IMR-90 (cell line): ENCODE measurements around the gene PEA15. TPM values are rescaled to one million over a fixed set of nuclear protein-coding genes. Genes with fewer than 3 reads are reported as not detected.

Experiments used
- ATAC-seq: fragments of 200-7000 bp; cut with Tn5 transposase; 2 replicates; pipeline ENCODE4 v1.9.1; 2020; ENCODE audit warnings: low read depth, mild to moderate bottlenecking, moderate library complexity
- BruUV-seq: library from RNA; stranded (reverse); fragments of 400-500 nt; replicated peaks from 2 replicates; lab custom pipeline; 2021; lab: Mats Ljungman, UMichigan
- CTCF ChIA-PET: fragments of 300-600 bp; formaldehyde crosslinking; extraction: SDS; loops from one replicate; lab custom pipeline; 2021; ENCODE audit warnings: antibody characterized with exemption; lab: Yijun Ruan, JAX
- POLR2A ChIA-PET: fragments of 300-600 bp; sonication (Branson Sonifier 250); formaldehyde crosslinking; loops from one replicate; lab custom pipeline; 2022; ENCODE audit warnings: antibody characterized with exemption; ENCODE audit not compliant: unreplicated experiment; lab: Charles Lee
- DNase-seq: peaks from one replicate; pipeline ENCODE4 v3.0.0; 2013
- H2AFZ ChIP-seq: replicated peaks from 2 replicates; pipeline ENCODE3; 2013; ENCODE audit warnings: low read length, mild to moderate bottlenecking; ENCODE audit not compliant: poor library complexity
- H2AK5ac ChIP-seq: 2 replicates; pipeline ENCODE4 v1.6.1; 2013; ENCODE audit warnings: low read depth, low read length, inconsistent platforms
- H2AK9ac ChIP-seq: replicated peaks from 2 replicates; pipeline ENCODE3; 2013; ENCODE audit warnings: mild to moderate bottlenecking, low read depth, low read length, moderate library complexity; ENCODE audit not compliant: poor library complexity
- H2BK120ac ChIP-seq: 2 replicates; pipeline ENCODE4 v1.6.1; 2013; ENCODE audit warnings: low read depth, low read length, inconsistent platforms
- H2BK15ac ChIP-seq: 3 replicates; pipeline ENCODE4 v1.6.1; 2013; ENCODE audit warnings: low read depth, low read length, inconsistent platforms
- H2BK20ac ChIP-seq: 2 replicates; pipeline ENCODE4 v1.6.1; 2013; ENCODE audit warnings: low read depth, mild to moderate bottlenecking, inconsistent platforms, low read length, moderate library complexity
- H2BK5ac ChIP-seq: 2 replicates; pipeline ENCODE4 v1.6.1; 2013; ENCODE audit warnings: mild to moderate bottlenecking, low read depth, low read length, inconsistent platforms; ENCODE audit not compliant: poor library complexity, severe bottlenecking
- H3K14ac ChIP-seq: replicated peaks from 2 replicates; pipeline ENCODE4 v1.6.1; 2013; ENCODE audit warnings: low read depth, low read length, inconsistent platforms
- H3K18ac ChIP-seq: 2 replicates; pipeline ENCODE4 v1.6.1; 2013; ENCODE audit warnings: low read depth, low read length, control low read depth
- H3K23ac ChIP-seq: 2 replicates; pipeline ENCODE4 v1.6.1; 2013; ENCODE audit warnings: low read depth, low read length, inconsistent platforms
- H3K27ac ChIP-seq: 2 replicates; pipeline ENCODE4 v1.5.1; 2013; ENCODE audit warnings: mild to moderate bottlenecking, control low read depth, low read length; ENCODE audit not compliant: insufficient read depth
- H3K27me3 ChIP-seq: 2 replicates; pipeline ENCODE4 v1.6.1; 2013; ENCODE audit warnings: low read length; ENCODE audit not compliant: control insufficient read depth, insufficient read depth
- H3K36me3 ChIP-seq: 2 replicates; pipeline ENCODE4 v1.6.1; 2013; ENCODE audit warnings: low read length, mixed read lengths; ENCODE audit not compliant: control insufficient read depth, insufficient read depth
- H3K4ac ChIP-seq: 2 replicates; pipeline ENCODE4 v1.6.1; 2013; ENCODE audit warnings: low read depth, low read length, inconsistent platforms
- H3K4me1 ChIP-seq: 2 replicates; pipeline ENCODE4 v1.6.1; 2013; ENCODE audit warnings: low read length, mixed read lengths; ENCODE audit not compliant: control insufficient read depth, insufficient read depth
- H3K4me2 ChIP-seq: 2 replicates; pipeline ENCODE4 v1.6.1; 2013; ENCODE audit warnings: low read depth, mild to moderate bottlenecking, control low read depth, low read length, moderate library complexity
- H3K4me3 ChIP-seq: 2 replicates; pipeline ENCODE4 v1.5.1; 2013; ENCODE audit warnings: low read depth, mild to moderate bottlenecking, control low read depth, low read length, moderate library complexity; ENCODE audit not compliant: insufficient read depth
- H3K56ac ChIP-seq: 2 replicates; pipeline ENCODE4 v1.6.1; 2013; ENCODE audit warnings: low read length, inconsistent platforms; ENCODE audit not compliant: insufficient read depth; ENCODE audit errors: extremely low read depth
- H3K79me1 ChIP-seq, 2 experiments: 2 replicates each; pipeline ENCODE4 v1.6.1; 2013; ENCODE audit warnings: low read length in 2 of 2, inconsistent platforms in 1 of 2, low read depth in 1 of 2
- H3K9ac ChIP-seq: 2 replicates; pipeline ENCODE4 v1.6.1; 2013; ENCODE audit warnings: low read depth, low read length, control low read depth
- H3K9me1 ChIP-seq: 2 replicates; pipeline ENCODE4 v1.6.1; 2013; ENCODE audit warnings: low read length, inconsistent platforms; ENCODE audit not compliant: insufficient read depth
- H3K9me3 ChIP-seq: 2 replicates; pipeline ENCODE4 v1.6.1; 2013; ENCODE audit warnings: low read length; ENCODE audit not compliant: control insufficient read depth, insufficient read depth
- H4K20me1 ChIP-seq: 2 replicates; pipeline ENCODE4 v1.6.1; 2013; ENCODE audit warnings: low read length, inconsistent platforms; ENCODE audit not compliant: insufficient read depth
- H4K5ac ChIP-seq: 2 replicates; pipeline ENCODE4 v1.6.1; 2013; ENCODE audit warnings: mild to moderate bottlenecking, low read depth, low read length, control low read depth
- H4K8ac ChIP-seq, 2 experiments: 2 replicates each; pipeline ENCODE4 v1.6.1; 2013; ENCODE audit warnings: low read depth in 2 of 2, low read length in 2 of 2, control low read depth in 1 of 2, inconsistent platforms in 1 of 2
- H4K91ac ChIP-seq: 2 replicates; pipeline ENCODE4 v1.6.1; 2013; ENCODE audit warnings: low read depth, low read length, inconsistent platforms; ENCODE audit not compliant: insufficient read depth
- FOS ChIP-seq: fragments of 150-350 bp; IDR thresholded peaks from 2 replicates; pipeline ENCODE4 v1.6.1; 2016; ENCODE audit warnings: low read depth, low read length
- MAFK ChIP-seq: IDR thresholded peaks from 2 replicates; pipeline ENCODE4 v1.6.1; 2012; ENCODE audit warnings: low read depth, low read length, improper control_type of control experiment
- MXI1 ChIP-seq: IDR thresholded peaks from 2 replicates; pipeline ENCODE4 v1.6.1; 2012; ENCODE audit warnings: low read depth, mild to moderate bottlenecking, low read length, moderate library complexity, borderline replicate concordance
- NFE2L2 ChIP-seq: fragments of 150-350 bp; IDR thresholded peaks from 2 replicates; pipeline ENCODE4 v1.6.1; 2016; ENCODE audit warnings: low read depth, mild to moderate bottlenecking, low read length
- RAD21 ChIP-seq: IDR thresholded peaks from 2 replicates; pipeline ENCODE4 v1.6.1; 2012; ENCODE audit warnings: low read length, improper control_type of control experiment
- WGBS, 2 experiments: methylation state at CpG; one replicate each; pipeline versions ENCODE4 v1.1.5 to v1.1.7; 2013; ENCODE audit warnings: missing lambda C conversion rate in 2 of 2; ENCODE audit not compliant: insufficient read length in 1 of 2; ENCODE audit errors: extremely low coverage in 2 of 2; 5-methylcytosine and 5-hydroxymethylcytosine counted together
- dilution Hi-C: fragments of 300-500 bp; cut with HindIII; formaldehyde crosslinking; loops from one replicate; pipeline ENCODE4 v1.14.3; 2018; ENCODE audit warnings: low sequenced_read_pairs; ENCODE audit not compliant: unreplicated experiment
- in situ Hi-C: fragments of 300-500 bp; cut with MboI; formaldehyde crosslinking; loops from 3 replicates; pipeline ENCODE4 v1.14.3; 2019; ENCODE audit warnings: low sequenced_read_pairs, inconsistent platforms, mixed read lengths
- intact Hi-C: fragments of 100-400 bp; cut with micrococcal nuclease; formaldehyde crosslinking; loops from 2 replicates; pipeline ENCODE4 v1.10.0; 2022
- polyA plus RNA-seq, 3 experiments: library from polyadenylated mRNA; depleted of rRNA; stranded (reverse); fragments of >200 nt; gene quantifications; 2 replicates each; pipeline ENCODE4 v1.2.3, GENCODE V29; 2012; ENCODE audit warnings: low replicate concordance in 1 of 3
- total RNA-seq: library from RNA; depleted of rRNA; stranded (reverse); fragments of >200 nt; gene quantifications from 2 replicates; pipeline ENCODE4 v1.2.3, GENCODE V29; 2012
- TF ChIP-seq, protein P1 (sequence below): conservative IDR thresholded peaks from 2 replicates; pipeline ENCODE4 v1.5.1; 2012; ENCODE audit warnings: mild to moderate bottlenecking, low read depth, low read length, improper control_type of control experiment

The PEA15 gene
- total and polyA plus RNA-seq, 2 of the 4 experiments (the other 2 are of a cell fraction), result 296 to 754 TPM

DNA sequence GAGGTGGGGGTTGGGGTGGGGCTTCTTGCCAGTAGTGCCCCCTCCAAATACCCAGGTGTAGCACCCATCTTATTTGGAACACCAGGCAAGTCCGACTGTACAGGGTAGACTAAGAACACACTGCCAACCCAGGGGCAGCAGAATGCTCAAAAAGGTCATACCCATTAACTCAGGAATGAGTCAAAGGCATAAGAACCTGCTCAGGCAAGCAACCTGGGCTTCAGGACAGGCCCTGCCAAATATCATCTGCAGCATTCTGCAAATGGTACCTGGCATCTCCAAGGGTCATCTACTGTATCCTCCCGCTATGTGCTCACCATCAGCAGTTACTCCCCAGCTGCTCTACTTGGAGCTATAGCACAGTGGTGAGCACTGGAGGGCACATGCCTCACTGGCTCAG lies 19.4 kb downstream of the PEA15 start:
- no peak overlapping the region for H3K23ac ChIP-seq
- DNase-seq (no peak), ATAC-seq (no peak)
- 100% methylated on average over 1 of the region's 2 CpGs; no CpG with 5 or more reads in 1 of the 2 experiments for WGBS, 2 experiments
- TF ChIP-seq RAD21 (no peak), MAFK (no peak), NFE2L2 (no peak), MXI1 (no peak), FOS (no peak)
- TF ChIP-seq, protein P1, sequence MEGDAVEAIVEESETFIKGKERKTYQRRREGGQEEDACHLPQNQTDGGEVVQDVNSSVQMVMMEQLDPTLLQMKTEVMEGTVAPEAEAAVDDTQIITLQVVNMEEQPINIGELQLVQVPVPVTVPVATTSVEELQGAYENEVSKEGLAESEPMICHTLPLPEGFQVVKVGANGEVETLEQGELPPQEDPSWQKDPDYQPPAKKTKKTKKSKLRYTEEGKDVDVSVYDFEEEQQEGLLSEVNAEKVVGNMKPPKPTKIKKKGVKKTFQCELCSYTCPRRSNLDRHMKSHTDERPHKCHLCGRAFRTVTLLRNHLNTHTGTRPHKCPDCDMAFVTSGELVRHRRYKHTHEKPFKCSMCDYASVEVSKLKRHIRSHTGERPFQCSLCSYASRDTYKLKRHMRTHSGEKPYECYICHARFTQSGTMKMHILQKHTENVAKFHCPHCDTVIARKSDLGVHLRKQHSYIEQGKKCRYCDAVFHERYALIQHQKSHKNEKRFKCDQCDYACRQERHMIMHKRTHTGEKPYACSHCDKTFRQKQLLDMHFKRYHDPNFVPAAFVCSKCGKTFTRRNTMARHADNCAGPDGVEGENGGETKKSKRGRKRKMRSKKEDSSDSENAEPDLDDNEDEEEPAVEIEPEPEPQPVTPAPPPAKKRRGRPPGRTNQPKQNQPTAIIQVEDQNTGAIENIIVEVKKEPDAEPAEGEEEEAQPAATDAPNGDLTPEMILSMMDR, result no peak
- peaks cover 3% of the 10 kb centered on the region; the same call in 1 of the 2 replicates for H3K4me1 ChIP-seq
- H3K36me3 ChIP-seq, result peaks cover 45% of the 10 kb centered on the region
- H3K27ac ChIP-seq, result no peak overlapping the region
- in situ Hi-C loops, result no loop called here
- ChIA-PET CTCF (interaction anchor here (1.4 kb wide), 1 partner anchor 31 kb away, joined by 7 read pairs; no protein-coding TSS in a partner anchor), POLR2A (no interaction called here)
- H3K56ac ChIP-seq, result no peak overlapping the region
- H3K9me1 ChIP-seq, result peaks cover 6% of the 10 kb centered on the region; the same call in 1 of the 2 replicates
- no peak overlapping the region for H3K14ac ChIP-seq
- no peak overlapping the region for H3K4me3 ChIP-seq
- intact Hi-C loops, result loop anchor here (5.0 kb wide), 1 partner anchor 73 kb away; no protein-coding TSS in a partner anchor
- H2AK9ac ChIP-seq, result no peak overlapping the region
- no peak overlapping the region for H2BK20ac ChIP-seq
- H2BK5ac ChIP-seq, result no peak overlapping the region
- no peak overlapping the region for H2BK15ac ChIP-seq
- no peak overlapping the region for H4K91ac ChIP-seq
- H3K4me2 ChIP-seq, result no peak overlapping the region
- BruUV-seq, result no TSS peak
- no peak overlapping the region for H3K18ac ChIP-seq
- no peak overlapping the region for H2AFZ ChIP-seq
- H4K20me1 ChIP-seq, result peaks cover 3% of the 10 kb centered on the region
- no peak overlapping the region for H2BK120ac ChIP-seq
- H4K5ac ChIP-seq, result no peak overlapping the region
- H3K9me3 ChIP-seq, result no peaks in the 10 kb centered on the region
- no peak overlapping the region for H2AK5ac ChIP-seq
- peaks cover 0 to 4% of the 10 kb centered on the region in 2 experiments; a peak in 1 of 4 replicates for H3K79me1 ChIP-seq
- no peak overlapping the region for H3K9ac ChIP-seq
- dilution Hi-C loops, result no loop called here
- H3K4ac ChIP-seq, result no peak overlapping the region
- no peaks in the 10 kb centered on the region for H3K27me3 ChIP-seq
- H4K8ac ChIP-seq, result no peak overlapping the region
